Activated gamma-delta T cell (primary cell): Measurements from ENCODE around the gene RASAL3.
"Not testable (repeated sequence)": the region's sequence is repeated elsewhere in the genome, so short reads cannot be mapped to it uniquely, and the experiment has no call there.

ENCODE experiments used
- DNase-seq: peaks from one replicate; lab custom pipeline; 2025; lab: John Stamatoyannopoulos, UW
- total RNA-seq, 2 donors: gene quantifications; one replicate each; lab custom pipeline; 2026; lab: John Stamatoyannopoulos, UW

RASAL3 gene
- total RNA-seq, result 416 to 542 reads per million in 2 donors

DNA sequence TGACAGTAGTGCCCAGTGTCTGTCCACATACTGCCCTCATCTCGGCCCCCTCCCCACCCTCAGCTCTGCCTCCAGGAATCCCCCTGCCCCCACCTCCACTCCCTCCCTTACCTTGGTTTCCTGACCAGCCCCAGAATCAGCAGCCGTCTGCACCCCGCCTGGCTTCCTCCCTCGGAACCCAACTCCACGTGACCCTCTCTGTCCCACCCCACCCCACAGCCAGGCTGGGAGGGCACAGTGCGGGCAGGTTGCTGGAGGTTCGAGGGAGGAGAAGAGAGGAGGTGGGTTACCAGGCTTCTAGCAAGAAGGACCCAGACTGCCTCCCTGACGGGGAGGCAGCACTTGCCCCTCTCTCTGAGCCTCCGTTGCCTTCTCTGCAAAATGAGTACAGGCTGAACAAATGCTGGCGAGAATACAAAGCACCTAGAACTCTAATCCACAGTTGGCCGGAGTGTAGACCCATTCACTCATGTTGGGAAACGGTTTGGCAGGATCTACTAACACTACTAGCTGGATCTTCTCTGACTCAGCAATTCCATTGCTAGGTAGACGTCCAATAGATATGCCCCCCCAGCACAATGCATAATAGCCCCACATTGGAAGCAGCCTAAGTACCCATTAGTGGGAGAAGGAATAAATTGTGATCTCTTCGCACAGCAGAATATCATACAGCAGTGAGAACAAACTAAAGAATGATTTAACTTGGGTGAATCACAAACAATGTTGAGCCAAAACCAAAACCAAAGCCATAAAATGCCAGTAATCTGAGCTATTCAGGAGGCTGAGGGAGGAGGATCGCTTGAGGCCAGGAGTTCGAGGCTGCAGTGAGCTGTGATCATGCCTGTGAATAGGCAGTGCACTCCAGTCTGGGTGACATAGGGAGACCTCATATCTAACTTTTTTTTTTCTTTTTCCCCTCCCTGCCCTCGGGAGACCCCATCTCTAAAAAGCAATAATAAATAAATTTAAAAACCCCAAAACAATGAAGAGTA is at the start of gene RASAL3:
TSS of gene RASAL3 (minus strand) at position 151 of the 992 bp plus-strand sequence. CDS start 186 bp downstream, outside the sequence.
- DNase-seq, result peak; percentile 43

DNA sequence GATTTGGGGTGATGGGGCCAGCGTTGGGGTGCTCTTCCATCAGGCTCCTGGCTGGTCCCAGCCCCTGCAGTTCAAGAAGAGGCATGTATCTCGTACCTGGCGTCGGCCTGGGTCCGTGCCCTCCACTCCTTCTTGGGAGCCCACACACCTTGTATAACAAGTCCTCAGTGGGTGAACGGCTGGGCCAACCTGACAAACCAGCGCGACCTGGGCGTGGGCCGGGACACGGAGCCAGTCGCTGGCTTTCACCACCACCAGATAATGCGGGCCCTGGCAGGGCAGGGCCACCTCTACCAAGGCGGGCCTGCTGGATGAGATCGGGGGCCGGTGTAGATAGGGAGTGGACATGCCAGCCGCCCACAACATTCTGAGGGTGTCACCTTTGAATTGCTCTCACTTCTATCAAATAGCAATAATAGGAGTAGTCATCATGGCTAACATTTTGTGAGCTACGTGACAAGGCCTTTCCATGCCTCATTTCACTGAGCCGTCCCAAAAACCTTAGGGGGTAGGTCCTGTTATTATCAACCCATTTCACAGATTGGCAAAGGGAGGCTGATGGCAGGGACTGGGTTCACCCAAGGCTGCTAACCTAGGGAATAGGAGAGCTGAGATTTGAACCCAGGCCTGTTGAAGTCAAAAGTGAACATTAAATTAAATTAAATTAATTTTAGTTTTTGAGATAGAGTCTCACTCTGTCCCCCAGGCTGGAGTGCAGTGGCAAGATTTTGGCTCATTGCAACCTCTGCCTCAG is 47.5 kb upstream of the RASAL3 start:
- DNase-seq, result no peak

DNA sequence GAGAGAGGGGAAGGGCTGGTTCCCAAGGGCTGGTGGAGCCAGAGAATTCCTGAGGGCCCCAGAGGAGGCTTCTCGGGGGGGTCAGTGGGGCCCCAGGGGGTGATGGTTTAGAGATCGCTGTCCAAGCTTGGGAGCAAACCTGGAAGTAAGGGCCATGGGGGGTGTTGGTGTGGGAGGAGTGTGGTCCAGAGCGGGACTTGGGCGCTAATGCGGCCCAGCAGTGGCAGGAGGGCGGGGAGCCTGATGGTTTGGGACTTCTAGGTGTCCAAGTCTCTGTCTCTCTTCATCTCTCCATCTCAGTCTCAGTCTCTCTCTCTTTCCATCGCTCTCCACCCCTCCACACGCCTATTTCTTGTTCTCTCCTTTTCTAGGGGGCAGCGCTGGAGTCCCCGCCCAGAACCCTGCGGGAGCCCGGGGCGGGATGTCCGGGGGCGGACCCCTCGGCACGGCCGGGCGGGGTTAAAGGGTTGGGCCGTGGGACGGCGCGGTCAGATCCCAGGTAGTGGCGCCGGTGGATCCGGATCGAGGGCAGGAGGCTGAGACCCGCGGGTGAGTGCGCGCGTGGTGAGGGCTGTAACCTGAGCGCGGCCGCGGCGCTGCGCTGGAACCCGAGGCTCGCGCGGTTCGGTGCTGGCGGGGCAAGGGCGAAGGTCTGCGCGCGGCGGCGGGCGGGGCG is 43.8 kb upstream of the RASAL3 start, which contains the start of gene CYP4F22:
TSS of gene CYP4F22 (plus strand) at position 491 of the 676 bp plus-strand sequence. CDS start 16,812 bp downstream, outside the sequence.
- DNase-seq, result no peak

DNA sequence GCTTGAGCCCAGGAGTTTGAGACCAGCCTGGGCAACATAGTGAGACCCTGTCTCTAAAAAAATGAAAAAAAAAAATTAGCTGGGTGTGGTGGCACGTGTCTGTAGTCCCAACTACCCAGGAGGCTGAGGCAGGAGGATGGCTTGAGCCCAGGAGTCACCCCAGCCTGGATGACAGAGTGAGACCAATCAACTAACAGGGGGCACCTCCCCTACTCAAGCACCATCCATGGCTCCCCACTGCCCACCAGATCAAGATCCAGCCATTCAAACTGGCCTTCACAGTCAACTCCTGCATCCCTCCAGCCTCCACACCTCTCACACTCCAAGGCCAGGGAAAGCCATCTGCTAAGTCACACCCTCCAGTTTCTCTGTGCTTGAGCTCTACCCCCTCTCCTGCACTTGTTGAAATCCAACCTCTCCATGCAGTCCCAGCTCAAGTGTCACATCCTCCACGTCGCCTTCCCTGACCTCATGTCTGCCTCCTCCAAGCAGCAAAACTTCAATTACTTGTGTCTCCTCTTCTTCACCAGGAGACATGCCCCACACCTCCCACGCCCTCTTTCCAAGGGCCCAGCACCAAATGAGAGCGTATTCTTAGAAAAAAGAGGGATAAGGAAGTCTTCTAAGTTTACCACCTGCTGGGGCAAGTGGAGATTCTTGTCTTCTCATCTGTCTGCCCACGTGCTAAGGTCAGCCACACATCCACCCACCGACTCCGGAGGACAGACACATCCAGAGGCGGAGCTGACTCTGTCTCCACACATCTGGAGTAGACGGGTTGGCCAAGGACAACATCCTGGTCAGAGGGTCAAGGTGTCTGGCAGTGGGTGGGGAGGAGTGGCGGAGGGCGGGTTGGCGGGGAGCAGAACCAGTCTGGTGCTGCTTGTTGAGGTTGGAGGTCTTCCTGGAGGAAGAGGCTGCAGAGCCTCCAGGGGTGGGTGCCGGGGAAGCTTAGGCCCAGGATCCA is 43.0 kb upstream of the RASAL3 start:
- DNase-seq, result no peak

DNA sequence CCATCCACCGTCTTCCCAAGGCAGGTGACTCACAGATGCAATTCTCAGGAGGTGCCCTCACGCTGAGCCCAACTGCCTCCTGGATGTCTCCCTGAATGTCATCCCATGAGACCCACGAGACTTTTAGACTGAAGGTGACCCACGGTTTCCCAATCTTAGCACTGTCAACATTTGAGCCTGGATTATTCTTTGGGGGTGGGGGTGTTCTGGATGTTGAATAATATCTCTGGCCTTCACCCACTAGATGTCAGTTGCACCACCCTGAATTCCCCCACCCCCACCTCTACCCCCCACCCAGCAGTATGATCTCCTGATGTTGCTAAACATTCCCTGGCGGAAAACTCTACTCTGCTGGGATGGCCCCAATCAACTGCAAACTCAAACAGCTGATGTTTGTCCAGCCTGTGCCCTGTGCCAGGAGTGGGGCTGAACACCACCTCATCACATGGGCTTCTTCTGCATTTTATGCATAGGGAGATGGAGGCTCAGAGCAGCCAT is 41.8 kb upstream of the RASAL3 start:
- DNase-seq, result no peak

DNA sequence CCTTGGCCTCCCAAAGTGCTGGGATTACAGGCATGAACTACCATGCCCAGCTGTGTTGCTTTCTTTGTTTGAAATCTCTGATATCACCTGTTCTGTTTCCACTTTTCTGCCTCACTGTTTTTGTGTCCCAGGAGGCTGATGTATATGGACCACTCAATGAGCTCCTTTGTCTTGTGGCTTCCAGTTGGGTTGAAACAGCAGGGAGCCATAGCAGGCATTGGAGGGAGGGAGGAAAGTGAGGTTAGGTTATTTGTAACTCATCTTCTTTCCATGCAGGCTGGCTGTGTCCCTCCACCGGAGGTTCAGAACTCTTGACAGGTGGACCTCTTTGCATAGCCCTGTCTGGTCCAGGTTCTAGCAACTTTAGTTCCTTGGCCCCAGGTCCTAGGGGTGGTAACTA is 37.9 kb upstream of the RASAL3 start:
- DNase-seq, result no peak

DNA sequence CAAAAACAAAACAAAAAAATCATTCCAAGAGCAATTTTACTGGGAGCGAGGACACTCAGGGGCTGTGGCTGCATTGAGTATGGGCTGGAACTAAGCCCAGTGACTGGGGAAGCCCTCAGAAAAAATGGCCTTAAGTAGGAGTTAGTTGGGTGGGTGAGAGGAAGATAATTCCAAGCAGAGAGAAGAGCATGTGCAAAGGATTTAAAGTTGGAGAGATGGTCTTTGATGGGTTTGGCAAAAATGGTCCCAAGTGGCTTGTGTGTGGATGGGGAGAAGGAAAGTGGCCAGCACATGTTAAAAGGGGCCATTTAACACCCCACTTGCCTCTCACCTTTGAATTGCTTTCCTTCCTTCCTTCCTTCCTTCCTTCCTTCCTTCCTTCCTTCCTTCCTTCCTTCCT is 37.3 kb upstream of the RASAL3 start:
- DNase-seq, result no peak

DNA sequence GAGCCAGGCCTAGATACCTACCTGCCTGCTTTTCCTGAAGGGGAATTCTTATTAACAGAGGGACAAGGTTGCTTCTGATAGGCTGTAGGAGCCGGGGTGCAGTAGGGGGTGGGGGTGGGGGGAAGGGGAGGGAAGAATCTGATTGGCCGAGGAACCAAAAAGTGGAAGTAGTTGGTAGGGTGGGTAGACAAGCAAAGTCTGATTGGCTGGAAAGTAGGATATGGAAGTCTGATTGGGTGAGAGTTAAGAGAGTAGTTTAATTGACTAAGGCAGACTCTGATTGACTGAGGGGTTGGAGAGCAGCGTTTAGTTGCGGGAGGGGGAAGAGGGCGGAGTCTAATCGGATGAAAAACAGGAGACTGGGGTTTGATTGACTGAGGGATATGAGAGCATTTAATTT is 34.6 kb upstream of the RASAL3 start:
- DNase-seq, result no peak

DNA sequence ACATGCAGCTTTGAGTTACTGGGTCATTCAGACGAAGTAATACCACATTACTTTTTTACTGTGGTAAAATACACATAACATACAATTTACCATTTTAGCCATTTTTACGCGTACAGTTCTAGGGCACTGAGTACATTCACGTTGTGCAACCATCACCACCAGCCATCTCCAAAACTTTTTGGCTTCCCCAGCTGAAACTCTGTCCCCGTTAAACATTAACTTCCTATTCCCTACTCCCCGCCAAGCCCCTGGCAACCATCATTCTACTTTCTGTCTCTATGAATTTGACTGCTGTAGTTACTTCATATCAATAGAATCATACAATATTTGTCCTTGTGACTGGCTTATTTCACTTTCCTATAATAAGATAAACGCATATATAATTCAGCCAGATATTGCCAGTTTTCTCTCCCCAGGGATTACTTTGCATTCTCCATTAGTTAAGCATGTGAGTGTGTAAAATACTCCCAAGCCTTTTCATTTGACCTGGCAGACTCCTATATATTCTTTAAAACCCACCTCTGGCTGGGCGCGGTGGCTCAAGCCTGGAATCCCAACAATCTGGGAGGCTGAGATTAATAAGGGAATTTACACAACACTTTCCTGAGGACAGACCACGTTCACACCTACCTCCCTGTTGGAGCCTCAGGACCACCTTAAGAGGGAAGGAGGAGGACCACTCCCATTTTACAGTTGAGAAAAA is 34.0 kb upstream of the RASAL3 start:
- DNase-seq, result no peak

DNA sequence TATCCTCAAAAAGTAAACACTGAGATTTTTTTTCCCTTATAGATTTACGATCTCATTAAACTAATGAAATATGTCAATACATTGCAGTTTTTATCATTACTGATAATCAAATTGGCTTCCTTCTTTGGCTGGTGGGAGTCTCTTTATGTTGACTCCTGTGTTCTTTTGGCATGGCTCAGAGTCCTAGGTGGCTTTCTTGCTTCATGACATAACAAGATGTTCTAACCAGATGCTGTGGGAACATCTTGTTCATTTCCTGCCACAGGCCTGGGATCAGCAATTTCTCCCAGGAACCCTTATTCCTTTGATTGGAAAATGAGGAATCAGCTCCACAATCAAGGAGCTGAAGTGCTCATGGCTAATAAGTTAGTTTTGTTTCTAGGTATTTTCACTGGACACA is 30.8 kb upstream of the RASAL3 start:
- no peak for DNase-seq

DNA sequence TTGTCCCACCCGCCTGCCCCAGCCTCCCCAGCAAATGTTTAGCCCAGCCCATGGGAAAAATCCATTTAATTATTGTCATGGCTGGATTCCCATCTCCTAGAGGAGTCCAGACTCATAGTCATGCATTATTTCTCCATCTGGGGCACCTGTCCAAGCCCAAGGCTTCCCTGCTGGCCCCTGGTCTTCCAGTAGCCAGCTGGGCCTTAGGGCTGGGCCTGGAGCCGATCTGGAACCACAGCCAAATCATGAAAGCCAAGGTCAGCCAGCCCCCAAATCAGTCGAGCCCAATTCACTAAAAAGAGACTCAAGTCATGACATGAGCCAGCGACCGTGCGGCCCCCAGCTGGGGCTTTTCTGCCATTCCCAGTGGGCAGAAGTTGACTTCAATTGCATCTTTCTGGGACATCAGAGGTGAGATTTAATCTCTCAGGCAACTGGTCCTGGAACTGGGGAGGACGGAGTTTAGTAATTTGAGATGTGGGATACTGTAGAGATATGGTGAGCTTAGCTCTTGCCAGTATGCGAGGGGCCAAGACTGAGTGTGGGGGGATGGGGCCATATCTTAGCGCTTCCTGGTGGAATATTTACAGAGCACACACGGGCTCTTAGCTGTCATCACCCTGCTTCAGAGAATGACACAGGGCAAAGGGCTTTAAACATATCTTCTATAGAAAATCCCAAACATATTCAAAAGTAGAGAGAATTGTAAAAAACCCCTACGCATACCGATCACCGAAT is 24.3 kb upstream of the RASAL3 start:
- DNase-seq, result no peak

DNA sequence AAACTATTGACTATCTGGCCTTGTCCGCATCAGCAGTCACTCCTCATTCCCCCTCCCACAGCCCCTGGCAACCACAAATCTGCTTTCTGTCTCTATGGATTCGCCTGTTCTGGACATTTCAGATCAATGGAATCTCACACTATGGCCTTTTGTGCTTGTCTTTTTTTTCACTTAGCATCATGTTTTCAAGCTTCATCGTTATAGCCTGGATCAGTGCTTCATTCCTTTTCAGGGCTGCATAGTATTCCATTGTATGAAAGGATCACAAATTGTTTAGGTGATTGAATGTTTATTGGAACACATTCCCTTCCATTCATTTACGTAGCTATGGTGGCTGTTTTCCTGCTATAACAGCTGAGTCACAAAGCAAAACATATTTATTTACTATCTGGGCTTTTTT is 22.7 kb upstream of the RASAL3 start:
- no peak for DNase-seq

DNA sequence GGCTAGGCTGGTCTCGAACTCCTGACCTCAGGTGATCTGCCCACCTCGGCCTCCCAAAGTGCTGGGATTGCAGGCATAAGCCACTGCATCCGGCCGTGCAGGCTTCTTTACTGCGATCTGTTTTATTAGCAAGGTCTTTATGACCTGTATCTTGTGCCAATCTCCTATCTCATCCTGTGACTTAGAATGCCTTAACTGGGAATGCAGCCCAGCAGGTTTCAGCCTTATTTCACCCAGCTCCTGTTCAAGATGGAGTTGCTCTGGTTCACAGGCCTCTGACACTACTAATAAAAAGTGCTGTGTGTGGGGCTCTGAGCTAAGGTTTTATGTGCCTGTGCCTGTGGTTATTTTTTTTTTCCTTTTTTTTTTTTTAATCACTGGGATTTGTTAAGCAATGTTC is 21.4 kb upstream of the RASAL3 start:
- DNase-seq, result not testable (repeated sequence)

DNA sequence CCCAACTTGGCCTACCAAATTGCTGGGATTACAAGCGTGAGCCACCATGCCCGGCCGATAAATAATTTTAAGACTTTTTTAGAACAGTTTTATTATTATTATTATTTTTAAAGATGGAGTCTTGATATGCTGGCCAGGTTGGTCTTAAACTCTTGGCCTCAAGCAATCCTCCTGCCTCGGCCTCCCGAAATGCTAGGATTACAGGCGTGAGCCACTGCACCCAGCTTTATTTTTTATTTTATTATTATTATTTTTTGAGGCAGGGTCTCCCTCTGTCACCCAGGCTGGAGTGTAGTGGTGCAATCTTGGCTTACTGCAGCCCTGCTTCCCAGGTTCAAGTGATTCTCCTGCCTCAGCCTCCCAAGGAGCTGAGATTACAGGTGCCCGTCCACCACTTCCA is 16.7 kb upstream of the RASAL3 start:
- not testable (repeated sequence) for DNase-seq

DNA sequence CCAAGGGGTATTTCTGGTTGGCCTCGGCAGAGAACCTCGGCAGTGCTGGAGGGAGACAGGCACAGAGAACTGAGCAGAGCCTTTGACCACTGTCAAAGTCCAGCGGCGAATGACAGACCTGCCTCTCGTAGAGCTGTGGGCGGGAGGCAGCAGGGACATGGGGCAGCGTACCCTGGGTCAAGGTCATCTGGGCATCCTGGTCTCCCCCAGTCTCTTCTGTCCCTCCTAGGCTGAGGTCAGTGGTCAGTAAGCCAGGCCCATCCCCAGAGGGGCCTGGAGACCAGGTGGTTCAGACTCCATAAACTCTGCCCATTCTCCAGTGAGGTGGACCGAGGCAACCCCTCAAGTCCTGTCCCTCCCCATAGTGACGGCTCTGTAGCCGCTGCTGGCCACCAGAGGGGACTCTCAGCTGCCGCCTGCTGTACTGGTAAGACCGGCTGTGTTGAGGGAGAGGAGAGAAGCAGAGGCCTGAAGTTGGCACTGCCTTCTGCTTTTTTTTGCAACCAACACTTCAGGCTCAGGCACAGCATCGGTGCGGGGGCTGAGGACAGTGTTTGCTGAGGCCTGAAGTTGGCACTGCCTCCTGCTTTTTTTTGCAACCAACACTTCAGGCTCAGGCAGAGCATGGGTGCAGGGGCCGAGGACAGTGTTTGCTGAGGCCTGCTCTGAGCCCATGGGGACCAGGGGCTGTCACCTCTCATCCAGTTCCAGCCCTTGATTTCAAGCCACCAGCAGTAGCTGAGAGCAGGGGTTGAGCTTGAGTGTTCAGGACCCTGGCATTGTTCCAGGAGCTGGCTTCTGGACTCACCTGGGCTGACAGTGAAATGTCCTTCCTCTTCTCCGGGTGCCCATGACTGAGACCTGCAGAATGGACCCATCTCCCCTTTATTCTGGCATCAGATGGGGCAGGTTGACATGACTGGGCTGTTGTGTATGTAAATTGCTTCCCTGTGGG is 15.3 kb upstream of the RASAL3 start, which contains the start of gene PGLYRP2:
TSS of gene PGLYRP2 (minus strand) at position 111 of the 955 bp plus-strand sequence. CDS start 130 bp downstream, outside the sequence.
- no peak for DNase-seq

DNA sequence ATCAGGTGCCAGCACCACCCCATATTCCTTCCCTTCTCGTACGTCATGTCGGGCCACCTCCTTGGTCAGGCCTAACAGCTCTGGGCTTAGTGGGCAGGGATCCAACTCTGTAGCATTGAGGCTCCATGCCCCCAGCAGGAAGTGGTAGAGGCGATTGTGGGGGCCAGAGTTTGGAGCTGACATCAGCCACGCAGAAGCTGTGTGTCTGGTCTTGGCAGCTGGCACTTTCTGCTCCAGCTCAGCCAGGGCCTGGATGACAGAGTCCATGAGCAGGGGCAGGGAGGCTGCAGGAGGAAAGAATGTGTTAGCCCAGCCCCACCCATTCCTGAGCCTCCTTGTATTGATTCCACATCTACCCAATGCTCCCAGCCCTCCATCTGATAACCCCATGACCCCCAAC is 12.0 kb upstream of the RASAL3 start:
- DNase-seq, result no peak

DNA sequence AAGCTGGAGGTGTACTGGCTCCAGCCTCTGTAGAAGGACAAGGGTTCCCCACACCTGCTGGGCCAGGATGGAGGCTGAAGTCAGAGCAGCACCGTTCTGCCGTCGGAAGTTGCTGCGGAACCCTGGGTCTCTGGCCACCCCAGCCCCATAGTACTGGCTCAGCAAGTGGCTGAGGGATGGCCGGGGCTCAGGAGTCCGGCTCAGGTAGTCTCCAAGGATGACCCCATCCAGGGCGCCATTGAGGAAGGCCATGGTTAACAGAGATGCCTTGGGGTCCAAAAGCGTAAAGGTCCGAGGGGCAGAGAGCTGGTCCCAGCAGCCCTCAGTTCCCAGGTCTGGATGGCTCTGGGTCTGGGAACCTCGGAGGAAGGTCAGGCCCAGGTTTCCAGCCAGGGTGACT is 11.3 kb upstream of the RASAL3 start:
- no peak for DNase-seq

DNA sequence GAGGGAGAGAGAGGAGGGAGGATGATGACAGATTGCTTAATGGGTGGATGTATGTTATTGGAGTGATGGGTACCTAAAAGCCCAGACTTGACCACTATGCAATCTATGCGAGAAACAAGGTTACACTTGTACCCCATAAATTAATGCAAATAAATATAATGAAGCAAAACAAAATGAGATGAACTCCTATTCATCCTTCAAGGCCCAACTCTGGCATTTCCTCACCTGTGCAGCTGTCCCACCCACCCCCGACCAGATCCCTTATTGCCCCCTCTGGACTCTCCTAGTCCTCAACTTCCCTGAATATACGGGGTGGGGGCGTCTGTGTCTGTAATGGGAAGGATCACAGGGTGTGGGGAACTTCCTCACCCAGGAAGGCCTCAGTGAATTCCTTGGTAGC is 10.8 kb upstream of the RASAL3 start:
- no peak for DNase-seq
